Measurements from ENCODE around the gene TAS2R8.
"Not testable (repeated sequence)": the region's sequence is repeated elsewhere in the genome, so short reads cannot be mapped to it uniquely, and the experiment has no call there.

TAS2R8 gene

GRCh38 chr12:10807186-10807585 lies at the start of gene TAS2R8:
TSS of gene TAS2R8 (minus strand) at chr12:10807286. CDS start at chr12:10806980, 306 bp downstream.
- intact Hi-C loops (cut with DNase I): no loop called here
- DNase-seq: no peak

- no peak for DNase-seq
- intact Hi-C loops (cut with DNase I): no loop called here
These were observed 48.7 kb upstream of the TAS2R8 start for GRCh38 chr12:10855807-10856206.

GRCh38 chr12:10853776-10854175 lies 46.7 kb upstream of the TAS2R8 start:
- intact Hi-C loops (cut with DNase I): no loop called here
- no peak for DNase-seq

- intact Hi-C loops (cut with DNase I): no loop called here
- no peak for DNase-seq
These were observed 44.3 kb upstream of the TAS2R8 start for GRCh38 chr12:10851243-10851858.

- intact Hi-C loops (cut with DNase I): no loop called here
- DNase-seq: no peak
These were observed 42.4 kb upstream of the TAS2R8 start, which contains the start of gene PRR4 for GRCh38 chr12:10849425-10849878. TSS of gene PRR4 (minus strand) at chr12:10849475. CDS start at chr12:10849437, 38 bp downstream.

GRCh38 chr12:10847744-10848143 lies 40.7 kb upstream of the TAS2R8 start:
- intact Hi-C loops (cut with DNase I): no loop called here
- DNase-seq: no peak

- intact Hi-C loops (cut with DNase I): no loop called here
- no peak for DNase-seq
These were observed 35.8 kb upstream of the TAS2R8 start for GRCh38 chr12:10842862-10843261.

GRCh38 chr12:10838461-10838860 lies 31.4 kb upstream of the TAS2R8 start:
- intact Hi-C loops (cut with DNase I): no loop called here
- DNase-seq: no peak

GRCh38 chr12:10829994-10830393 lies 22.9 kb upstream of the TAS2R8 start:
- no peak for DNase-seq
- intact Hi-C loops (cut with DNase I): no loop called here

- no peak for DNase-seq
- intact Hi-C loops (cut with DNase I): no loop called here
These were observed 19.2 kb upstream of the TAS2R8 start, which contains the start of gene TAS2R10 for GRCh38 chr12:10826258-10826657. TSS of gene TAS2R10 (minus strand) at chr12:10826358. CDS start at chr12:10826269, 89 bp downstream.

GRCh38 chr12:10824957-10825356 lies 17.9 kb upstream of the TAS2R8 start:
- intact Hi-C loops (cut with DNase I): no loop called here

GRCh38 chr12:10811883-10812536 lies 4.9 kb upstream of the TAS2R8 start:
- intact Hi-C loops (cut with DNase I): no loop called here
- DNase-seq: no peak

More at GRCh38 chr12:10824957-10825356, 17.9 kb upstream of the TAS2R8 start:
- DNase-seq: no peak

- DNase-seq: no peak
- intact Hi-C loops (cut with DNase I): no loop called here
These were observed 3.0 kb upstream of the TAS2R8 start, which contains the start of gene TAS2R9 for GRCh38 chr12:10810068-10810467. TSS of gene TAS2R9 (minus strand) at chr12:10810168. CDS start at chr12:10810075, 93 bp downstream.

- DNase-seq: no peak
- intact Hi-C loops (cut with DNase I): no loop called here
These were observed 4.5 kb downstream of the TAS2R8 start, which contains the start of gene TAS2R7 for GRCh38 chr12:10802587-10802986. TSS of gene TAS2R7 (minus strand) at chr12:10802627. CDS start at chr12:10802570, 57 bp downstream.

- intact Hi-C loops (cut with DNase I): no loop called here
- no peak for DNase-seq
These were observed 5.3 kb downstream of the TAS2R8 start for GRCh38 chr12:10801741-10802140.

- intact Hi-C loops (cut with DNase I): no loop called here
These were observed 12.9 kb downstream of the TAS2R8 start for GRCh38 chr12:10794222-10794621.

GRCh38 chr12:10791769-10792168 lies 15.3 kb downstream of the TAS2R8 start:
- intact Hi-C loops (cut with DNase I); DNase-seq: not testable (repeated sequence)

More at GRCh38 chr12:10794222-10794621, 12.9 kb downstream of the TAS2R8 start:
- no peak for DNase-seq

- intact Hi-C loops (cut with DNase I): no loop called here
- DNase-seq: no peak
These were observed 23.8 kb downstream of the TAS2R8 start for GRCh38 chr12:10783252-10783651.

- intact Hi-C loops (cut with DNase I): loop anchor here (10.0 kb wide), 1 partner anchor 416 kb away; no protein-coding TSS in a partner anchor
- DNase-seq: no peak
These were observed 28.0 kb downstream of the TAS2R8 start for GRCh38 chr12:10779103-10779502.

GRCh38 chr12:10771132-10771733 lies 35.9 kb downstream of the TAS2R8 start:
- DNase-seq: peak in 1 of 42 donors; percentile 17
- intact Hi-C loops (cut with DNase I): loop anchor here (10.0 kb wide), 1 partner anchor 424 kb away; no protein-coding TSS in a partner anchor

Data from head of caudate nucleus (tissue), 42 donors.